Stimulated activated CD4-positive, alpha-beta T cell treated with anti-CD3 and anti-CD28 coated beads, Interleukin-2, amount 100 ng/mL, for 24 hours (primary cell): ENCODE results near the gene RPS19.
A peak's percentile ranks its signal among the peaks of the same experiment; 100 is the strongest.
"Not testable (repeated sequence)": the region's sequence is repeated elsewhere in the genome, so short reads cannot be mapped to it uniquely, and the experiment has no call there.

Experiments used
- DNase-seq, 2 donors: peaks; one replicate each; pipeline ENCODE4 v3.0.0-alpha.2; 2020

RPS19 gene

GRCh38 chr19:41861116-41861768 is 1.2 kb downstream of the RPS19 start:
- no peak for DNase-seq

- DNase-seq: no peak
Measured at GRCh38 chr19:41861846-41862245, 1.8 kb downstream of the RPS19 start.

GRCh38 chr19:41862445-41862986 is 2.5 kb downstream of the RPS19 start:
- no peak for DNase-seq

GRCh38 chr19:41863209-41863931 is 3.3 kb downstream of the RPS19 start:
- DNase-seq: no peak

GRCh38 chr19:41864374-41864773 is 4.3 kb downstream of the RPS19 start:
- no peak for DNase-seq

- DNase-seq: no peak
Measured at GRCh38 chr19:41866284-41866683, 6.2 kb downstream of the RPS19 start.

GRCh38 chr19:41868120-41868988 is 8.3 kb downstream of the RPS19 start:
- no peak for DNase-seq

GRCh38 chr19:41868989-41869300 is 8.9 kb downstream of the RPS19 start:
- no peak for DNase-seq

- DNase-seq: no peak
Measured at GRCh38 chr19:41869374-41869955, 9.4 kb downstream of the RPS19 start.

GRCh38 chr19:41870401-41870873 is 10.4 kb downstream of the RPS19 start:
- no peak for DNase-seq

GRCh38 chr19:41871573-41872383 is 11.7 kb downstream of the RPS19 start:
- peak; percentile 66 to 70 for DNase-seq

- no peak for DNase-seq
Measured at GRCh38 chr19:41872384-41872774, 12.3 kb downstream of the RPS19 start.

GRCh38 chr19:41872775-41873647 is 13.0 kb downstream of the RPS19 start:
- peak; percentile 76 for DNase-seq

GRCh38 chr19:41875973-41876372 is 15.9 kb downstream of the RPS19 start:
- not testable (repeated sequence) for DNase-seq

- DNase-seq: no peak
Measured at GRCh38 chr19:41876847-41877832, 17.1 kb downstream of the RPS19 start, which contains the start of gene CD79A. Gene CD79A (plus strand): TSS chr19:41877279. CDS start chr19:41877305, 26 bp downstream.

GRCh38 chr19:41877916-41878905 is 18.2 kb downstream of the RPS19 start:
- DNase-seq: peak in 1 of 2 donors; percentile 9

- no peak for DNase-seq
Measured at GRCh38 chr19:41879080-41879479, 19.0 kb downstream of the RPS19 start.

GRCh38 chr19:41879670-41880328 is 19.7 kb downstream of the RPS19 start:
- DNase-seq: no peak
